Nucleus accumbens (tissue), 56 donors: ENCODE results near the gene NPTX2.

Experiments
- DNase-seq, 56 donors: peaks; one replicate each; lab custom pipeline; 2025; lab: John Stamatoyannopoulos, UW

Gene NPTX2

GRCh38 chr7:98617960-98618418, 904 bp downstream of the NPTX2 start:
- DNase-seq, result peak in 2 of 56 donors; percentile 20 to 30

GRCh38 chr7:98618786-98619185, 1.7 kb downstream of the NPTX2 start:
- peak in 1 of 56 donors; percentile 3 for DNase-seq

GRCh38 chr7:98619450-98620321, 2.6 kb downstream of the NPTX2 start:
- peak in 6 of 56 donors; percentile 7 to 31 (median 18) for DNase-seq

GRCh38 chr7:98621573-98622482, 4.7 kb downstream of the NPTX2 start:
- DNase-seq, result no peak

GRCh38 chr7:98622926-98623325, 5.8 kb downstream of the NPTX2 start:
- DNase-seq, result no peak

GRCh38 chr7:98624846-98625420, 7.8 kb downstream of the NPTX2 start:
- DNase-seq, result no peak

GRCh38 chr7:98626460-98627412, 9.7 kb downstream of the NPTX2 start:
- DNase-seq, result peak in 2 of 56 donors; percentile 4 to 24

GRCh38 chr7:98627413-98627790, 10.3 kb downstream of the NPTX2 start:
- DNase-seq, result no peak

- no peak for DNase-seq
These were observed 11.3 kb downstream of the NPTX2 start for GRCh38 chr7:98628418-98628817.

- DNase-seq, result no peak
These were observed 11.9 kb downstream of the NPTX2 start for GRCh38 chr7:98629001-98629431.

GRCh38 chr7:98630149-98630548, 13.1 kb downstream of the NPTX2 start:
- DNase-seq, result no peak

- no peak for DNase-seq
These were observed 13.7 kb downstream of the NPTX2 start for GRCh38 chr7:98630770-98631169.

GRCh38 chr7:98638853-98639252, 21.8 kb downstream of the NPTX2 start:
- DNase-seq, result no peak

- no peak for DNase-seq
These were observed 23.3 kb downstream of the NPTX2 start for GRCh38 chr7:98640375-98640774.

GRCh38 chr7:98641646-98642500, 24.8 kb downstream of the NPTX2 start:
- no peak for DNase-seq

- DNase-seq, result no peak
These were observed 26.3 kb downstream of the NPTX2 start for GRCh38 chr7:98643236-98643985.

GRCh38 chr7:98646465-98646864, 29.4 kb downstream of the NPTX2 start:
- DNase-seq, result no peak

- no peak for DNase-seq
These were observed 30.2 kb downstream of the NPTX2 start for GRCh38 chr7:98647326-98647725.
